GM06990 (cell line): Measurements from ENCODE around the gene ETV4.

Experiments used
- DNase-seq: peaks from one replicate; pipeline ENCODE4 v3.0.0-alpha.2; 2011; ENCODE audit not compliant: insufficient read length; ENCODE audit errors: extremely low read depth
- H3K27me3 ChIP-seq: replicated peaks from 2 replicates; pipeline ENCODE4 v1.6.0; 2011; ENCODE audit warnings: low read length; ENCODE audit not compliant: control insufficient read depth, insufficient read depth
- H3K36me3 ChIP-seq: 2 replicates; pipeline ENCODE4 v1.5.1; 2011; ENCODE audit warnings: low read length; ENCODE audit not compliant: control insufficient read depth, insufficient read depth
- H3K4me3 ChIP-seq: replicated peaks from 2 replicates; pipeline ENCODE4 v1.5.1; 2011; ENCODE audit warnings: low read depth, mild to moderate bottlenecking, control low read depth, low read length
- TF ChIP-seq, protein P1 (sequence below): IDR thresholded peaks from 2 replicates; pipeline ENCODE4 v1.5.1; 2011; ENCODE audit warnings: low read length, control low read depth, mild to moderate bottlenecking, inconsistent platforms; ENCODE audit not compliant: insufficient read depth, poor library complexity, severe bottlenecking

The ETV4 gene

DNA sequence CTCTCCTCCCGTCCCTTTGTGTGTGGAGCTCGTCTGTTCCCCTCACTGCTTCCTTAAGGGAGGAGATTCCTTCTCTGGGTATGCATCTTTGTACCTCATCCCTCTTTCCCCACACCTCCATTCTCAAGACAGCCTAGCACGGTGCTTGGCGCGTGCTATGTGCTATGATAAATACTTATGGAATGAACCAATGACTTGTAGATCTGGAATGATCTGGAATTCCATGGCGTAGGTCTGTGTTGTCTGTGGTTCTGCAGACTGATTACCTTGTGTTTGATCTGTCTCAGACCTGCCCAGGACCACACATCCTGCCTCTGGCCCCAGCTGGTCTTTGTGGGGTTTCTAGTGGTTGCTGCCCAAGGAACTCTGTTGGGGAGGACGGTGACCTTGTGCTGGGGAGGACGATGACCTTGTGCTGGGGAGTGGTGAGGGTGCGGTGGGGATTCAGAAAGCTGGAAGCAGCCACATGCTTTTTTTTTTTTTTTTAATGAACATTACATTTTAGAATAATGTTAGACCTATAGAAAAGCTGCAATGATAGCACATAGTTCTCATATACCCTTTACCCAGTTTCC, 33.5 kb upstream of the ETV4 start:
- no peak overlapping the region for H3K4me3 ChIP-seq
- no peaks in the 10 kb centered on the region for H3K36me3 ChIP-seq
- no peak for DNase-seq
- TF ChIP-seq, protein P1, sequence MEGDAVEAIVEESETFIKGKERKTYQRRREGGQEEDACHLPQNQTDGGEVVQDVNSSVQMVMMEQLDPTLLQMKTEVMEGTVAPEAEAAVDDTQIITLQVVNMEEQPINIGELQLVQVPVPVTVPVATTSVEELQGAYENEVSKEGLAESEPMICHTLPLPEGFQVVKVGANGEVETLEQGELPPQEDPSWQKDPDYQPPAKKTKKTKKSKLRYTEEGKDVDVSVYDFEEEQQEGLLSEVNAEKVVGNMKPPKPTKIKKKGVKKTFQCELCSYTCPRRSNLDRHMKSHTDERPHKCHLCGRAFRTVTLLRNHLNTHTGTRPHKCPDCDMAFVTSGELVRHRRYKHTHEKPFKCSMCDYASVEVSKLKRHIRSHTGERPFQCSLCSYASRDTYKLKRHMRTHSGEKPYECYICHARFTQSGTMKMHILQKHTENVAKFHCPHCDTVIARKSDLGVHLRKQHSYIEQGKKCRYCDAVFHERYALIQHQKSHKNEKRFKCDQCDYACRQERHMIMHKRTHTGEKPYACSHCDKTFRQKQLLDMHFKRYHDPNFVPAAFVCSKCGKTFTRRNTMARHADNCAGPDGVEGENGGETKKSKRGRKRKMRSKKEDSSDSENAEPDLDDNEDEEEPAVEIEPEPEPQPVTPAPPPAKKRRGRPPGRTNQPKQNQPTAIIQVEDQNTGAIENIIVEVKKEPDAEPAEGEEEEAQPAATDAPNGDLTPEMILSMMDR, result no peak
- H3K27me3 ChIP-seq, result no peaks in the 10 kb centered on the region

DNA sequence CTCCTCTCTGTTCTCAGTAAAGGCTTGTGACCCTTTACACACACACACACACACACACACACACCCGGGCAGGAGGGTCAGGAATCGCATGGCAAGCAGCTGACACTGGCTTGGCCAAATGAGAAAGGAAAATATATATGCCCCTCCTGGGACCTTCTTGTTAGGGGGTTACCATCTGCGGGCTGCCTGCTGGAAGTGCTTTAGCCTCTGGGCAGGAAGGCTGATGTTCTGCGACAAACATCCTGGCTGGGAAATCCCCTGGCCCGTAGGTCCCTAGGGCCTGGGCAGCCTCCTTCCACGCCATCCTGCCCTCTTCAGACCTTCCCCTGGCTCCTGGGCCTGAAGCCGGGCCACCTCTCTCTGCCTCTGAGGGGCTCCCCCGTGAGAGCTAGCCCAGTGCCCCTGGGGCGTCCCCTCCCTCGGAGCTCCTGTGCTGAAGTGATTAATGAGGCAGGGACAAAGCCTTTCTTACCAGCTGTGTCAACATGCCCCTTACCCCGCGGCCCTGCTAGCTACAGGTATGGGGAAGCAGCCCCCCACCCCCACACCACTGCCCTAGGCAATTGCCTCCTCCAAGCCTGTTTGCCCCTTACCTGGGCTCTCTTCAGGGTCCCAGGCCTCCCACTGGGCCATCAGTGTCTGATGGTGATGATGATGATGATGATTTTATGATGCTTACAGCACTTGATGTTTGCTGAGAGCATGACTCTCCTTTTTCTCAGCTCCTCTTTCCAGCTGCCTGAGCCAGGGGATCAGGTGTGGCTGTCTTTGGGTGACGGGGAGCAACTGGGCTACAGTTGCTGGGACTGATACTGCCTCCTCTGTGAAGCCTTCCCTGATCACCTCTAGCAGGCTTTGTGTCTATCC, 32.8 kb upstream of the ETV4 start:
- H3K36me3 ChIP-seq, result no peaks in the 10 kb centered on the region
- no peak overlapping the region for H3K4me3 ChIP-seq
- no peaks in the 10 kb centered on the region for H3K27me3 ChIP-seq
- peak; percentile 61 for DNase-seq
- TF ChIP-seq, protein P1, result no peak

DNA sequence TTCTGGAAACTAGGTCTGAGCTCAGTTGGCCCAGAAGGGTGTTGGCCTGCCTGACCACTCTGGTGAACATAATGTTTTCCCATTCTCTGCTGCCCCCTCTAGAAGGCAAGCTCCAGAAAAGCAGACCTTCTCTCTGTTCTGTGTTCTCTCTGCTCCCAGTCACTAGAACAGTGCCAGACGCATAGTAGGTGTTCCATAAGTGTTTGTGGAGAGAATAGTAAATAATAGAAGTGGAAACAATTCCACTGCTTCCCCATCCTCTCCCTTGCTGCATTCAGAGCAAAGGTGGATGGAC, 32.2 kb upstream of the ETV4 start:
- TF ChIP-seq, protein P1, result no peak
- no peak for DNase-seq
- Histone ChIP-seq H3K4me3 (no peak overlapping the region), H3K36me3 (no peaks in the 10 kb centered on the region), H3K27me3 (no peaks in the 10 kb centered on the region)

DNA sequence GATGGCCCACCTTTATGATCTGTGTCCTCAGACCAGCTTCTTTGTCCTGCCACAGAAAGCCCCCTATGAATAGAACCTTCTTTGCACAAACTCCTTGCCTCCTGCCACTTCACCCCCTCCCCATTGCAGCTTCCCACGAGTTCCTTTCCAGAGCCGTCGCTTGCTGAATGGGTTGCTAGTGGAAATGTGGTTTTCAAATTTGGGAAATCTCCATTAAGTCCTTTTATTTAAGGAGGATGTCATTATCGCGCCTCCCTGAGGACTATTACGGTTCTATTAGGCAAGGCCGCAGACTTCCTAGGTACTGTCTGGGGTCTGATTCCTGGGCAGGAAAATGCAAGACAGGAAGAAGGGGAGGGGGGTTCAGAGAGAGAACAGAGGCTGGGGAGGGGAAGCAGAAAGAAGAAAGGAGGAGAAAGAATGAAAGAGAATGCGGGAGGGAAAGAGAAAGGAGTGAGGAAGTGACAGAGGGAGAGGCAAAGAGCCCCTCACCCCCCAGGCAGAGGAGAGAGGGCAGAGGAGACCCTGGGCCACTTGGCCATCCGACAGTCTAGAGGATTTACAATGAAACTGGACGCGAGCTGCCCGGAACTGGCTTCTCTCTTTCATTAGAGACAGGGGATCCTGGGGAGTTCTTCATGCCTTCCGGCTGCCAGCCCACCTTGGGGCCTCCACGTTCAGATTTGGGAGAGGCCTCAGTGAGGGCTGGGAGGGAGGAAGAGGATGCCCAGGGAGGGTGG, 31.7 kb upstream of the ETV4 start:
- Histone ChIP-seq H3K36me3 (no peaks in the 10 kb centered on the region), H3K4me3 (no peak overlapping the region), H3K27me3 (no peaks in the 10 kb centered on the region)
- DNase-seq, result no peak
- TF ChIP-seq, protein P1, result no peak

DNA sequence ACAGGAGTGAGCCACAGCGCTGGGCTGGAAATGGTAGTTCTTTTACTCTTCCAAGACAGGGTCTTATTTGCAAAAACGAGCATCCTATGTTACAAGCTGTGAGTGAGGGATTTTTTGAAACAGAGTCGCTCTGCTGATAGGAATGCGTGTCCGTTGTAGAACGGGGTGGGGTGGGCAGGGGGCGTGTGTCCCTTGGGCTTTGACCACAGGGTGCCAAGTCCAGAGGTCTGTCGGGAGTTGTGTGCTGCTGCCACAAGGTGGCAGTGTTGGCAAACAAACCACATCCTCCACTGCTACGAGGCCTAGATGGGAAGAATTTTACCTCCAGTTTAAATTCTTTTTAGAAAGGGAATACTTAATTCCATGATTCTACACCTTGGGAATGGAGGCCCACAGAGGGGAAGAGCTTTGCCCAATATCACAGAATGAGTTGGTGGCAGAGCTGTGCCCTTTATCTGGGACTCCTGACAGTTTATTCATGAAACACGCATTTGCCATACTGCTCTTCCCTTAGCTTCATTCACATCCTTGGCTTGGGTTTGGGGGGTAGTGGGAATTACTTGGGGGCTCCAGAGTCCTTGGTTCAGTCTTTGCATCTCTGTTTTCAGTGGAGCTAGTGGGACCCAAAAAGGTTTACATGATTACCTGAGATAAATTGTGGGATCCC, 30.6 kb upstream of the ETV4 start:
- TF ChIP-seq, protein P1, result peak; percentile 80
- Histone ChIP-seq H3K4me3 (no peak overlapping the region), H3K36me3 (no peaks in the 10 kb centered on the region), H3K27me3 (no peaks in the 10 kb centered on the region)
- peak; percentile 33 for DNase-seq
